Embryonic facial prominence (tissue), 1 donor: Measurements from ENCODE around the gene BIN2.
"Not testable (repeated sequence)": the region's sequence is repeated elsewhere in the genome, so short reads cannot be mapped to it uniquely, and the experiment has no call there.

Experiments used
- DNase-seq: peaks from one replicate; pipeline ENCODE4 v3.0.0-alpha.2; 2016; ENCODE audit errors: extremely low spot score

The BIN2 gene

GRCh38 chr12:51259600-51259999 lies 64.4 kb downstream of the BIN2 start:
- DNase-seq, result not testable (repeated sequence)

GRCh38 chr12:51254536-51254935 lies 69.4 kb downstream of the BIN2 start:
- no peak for DNase-seq

GRCh38 chr12:51253276-51253675 lies 70.7 kb downstream of the BIN2 start:
- no peak for DNase-seq

- DNase-seq, result no peak
Measured at GRCh38 chr12:51247523-51248206, 76.3 kb downstream of the BIN2 start.

GRCh38 chr12:51246254-51246853 lies 77.6 kb downstream of the BIN2 start:
- DNase-seq, result no peak

- no peak for DNase-seq
Measured at GRCh38 chr12:51245476-51246253, 78.3 kb downstream of the BIN2 start.

- no peak for DNase-seq
Measured at GRCh38 chr12:51244269-51244668, 79.7 kb downstream of the BIN2 start.

- no peak for DNase-seq
Measured at GRCh38 chr12:51242876-51243275, 81.1 kb downstream of the BIN2 start.

GRCh38 chr12:51242120-51242519 lies 81.9 kb downstream of the BIN2 start:
- no peak for DNase-seq

GRCh38 chr12:51240971-51241370 lies 83.0 kb downstream of the BIN2 start:
- no peak for DNase-seq

GRCh38 chr12:51238510-51239334 lies 85.3 kb downstream of the BIN2 start, which contains the start of gene DAZAP2:
TSS of gene DAZAP2 (plus strand) at chr12:51238826. CDS start at chr12:51238908, 82 bp downstream.
- DNase-seq, result peak; percentile 88

GRCh38 chr12:51238037-51238509 lies 85.9 kb downstream of the BIN2 start:
- DNase-seq, result no peak

GRCh38 chr12:51234530-51234929 lies 89.4 kb downstream of the BIN2 start:
- no peak for DNase-seq

- no peak for DNase-seq
Measured at GRCh38 chr12:51232642-51233041, 91.3 kb downstream of the BIN2 start.
